VCaP (cell line): ENCODE data around the gene PM20D1.
"Not testable (repeated sequence)": the region's sequence is repeated elsewhere in the genome, so short reads cannot be mapped to it uniquely, and the experiment has no call there.

ENCODE experiments used
- H3K27ac ChIP-seq: fragments of 450-650 bp; 2 replicates; pipeline ENCODE4 v1.5.1; 2017
- CTCF ChIP-seq: fragments of 450-650 bp; conservative IDR thresholded peaks from 2 replicates; pipeline ENCODE4 v1.5.1; 2017; ENCODE audit warnings: mild to moderate bottlenecking, moderate library complexity

PM20D1 gene, protein sequence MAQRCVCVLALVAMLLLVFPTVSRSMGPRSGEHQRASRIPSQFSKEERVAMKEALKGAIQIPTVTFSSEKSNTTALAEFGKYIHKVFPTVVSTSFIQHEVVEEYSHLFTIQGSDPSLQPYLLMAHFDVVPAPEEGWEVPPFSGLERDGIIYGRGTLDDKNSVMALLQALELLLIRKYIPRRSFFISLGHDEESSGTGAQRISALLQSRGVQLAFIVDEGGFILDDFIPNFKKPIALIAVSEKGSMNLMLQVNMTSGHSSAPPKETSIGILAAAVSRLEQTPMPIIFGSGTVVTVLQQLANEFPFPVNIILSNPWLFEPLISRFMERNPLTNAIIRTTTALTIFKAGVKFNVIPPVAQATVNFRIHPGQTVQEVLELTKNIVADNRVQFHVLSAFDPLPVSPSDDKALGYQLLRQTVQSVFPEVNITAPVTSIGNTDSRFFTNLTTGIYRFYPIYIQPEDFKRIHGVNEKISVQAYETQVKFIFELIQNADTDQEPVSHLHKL

DNA sequence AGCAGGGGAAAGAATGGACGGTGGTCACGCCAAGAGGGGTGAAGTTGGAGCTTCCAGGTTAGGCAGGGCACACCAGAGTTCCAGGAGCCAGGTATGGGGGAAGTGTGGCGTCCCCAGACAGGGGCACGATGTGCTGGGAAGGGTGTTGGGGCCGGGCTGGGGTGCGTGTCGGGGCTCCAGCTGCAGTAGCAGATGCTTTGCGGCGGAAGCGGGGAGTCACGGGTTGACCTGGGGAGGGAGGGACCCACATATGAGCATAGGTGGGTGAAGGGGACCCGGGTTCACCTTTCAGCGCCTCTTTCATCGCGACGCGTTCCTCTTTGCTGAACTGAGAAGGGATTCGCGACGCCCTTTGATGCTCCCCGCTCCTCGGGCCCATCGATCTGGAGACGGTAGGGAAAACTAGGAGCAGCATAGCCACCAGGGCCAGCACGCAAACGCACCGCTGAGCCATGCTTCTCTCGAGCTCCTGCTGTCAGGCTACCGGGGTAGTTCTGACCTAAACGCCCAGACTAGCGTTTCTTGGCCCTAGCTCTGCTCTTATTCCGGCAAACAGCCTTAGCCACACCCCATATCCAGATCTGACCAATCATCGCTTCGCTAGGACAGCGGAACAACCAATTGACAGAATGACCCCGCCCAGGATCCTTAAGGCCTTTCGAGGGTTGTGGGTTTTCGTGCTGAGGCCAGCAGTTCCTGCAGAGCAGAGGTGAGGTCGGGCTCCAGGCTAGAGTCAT, at the start of gene PM20D1:
TSS of gene PM20D1 (minus strand) at position 514 of the 737 bp plus-strand sequence. CDS start at position 454, 60 bp downstream.
- TF ChIP-seq CTCF, result no peak
- H3K27ac ChIP-seq, result no peak within 1 kb of the TSS

GRCh38 chr1:205896351-205896750, 46.4 kb upstream of the PM20D1 start:
- TF ChIP-seq CTCF, result no peak
- no peak overlapping the region for H3K27ac ChIP-seq

DNA sequence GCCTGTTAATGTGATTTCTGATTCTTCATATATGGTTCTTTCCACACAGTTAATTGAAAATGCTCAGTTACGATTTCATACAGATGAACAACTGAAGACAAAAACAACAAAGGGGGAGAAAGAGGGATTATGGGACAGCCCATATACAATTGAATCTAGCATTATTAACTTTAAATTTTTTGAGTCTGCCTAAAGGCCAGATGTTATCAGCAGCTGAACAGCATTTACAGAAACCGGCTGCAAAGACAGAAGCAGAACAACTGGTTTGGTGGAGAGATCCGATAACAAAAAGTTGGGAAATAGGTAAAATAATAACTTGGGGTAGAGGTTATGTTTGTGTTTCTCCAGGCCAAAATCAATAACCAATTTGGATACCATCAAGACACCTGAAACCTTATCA, 44.2 kb upstream of the PM20D1 start:
- H3K27ac ChIP-seq, result not testable (repeated sequence)

GRCh38 chr1:205892175-205892574, 42.2 kb upstream of the PM20D1 start:
- not testable (repeated sequence) for H3K27ac ChIP-seq

DNA sequence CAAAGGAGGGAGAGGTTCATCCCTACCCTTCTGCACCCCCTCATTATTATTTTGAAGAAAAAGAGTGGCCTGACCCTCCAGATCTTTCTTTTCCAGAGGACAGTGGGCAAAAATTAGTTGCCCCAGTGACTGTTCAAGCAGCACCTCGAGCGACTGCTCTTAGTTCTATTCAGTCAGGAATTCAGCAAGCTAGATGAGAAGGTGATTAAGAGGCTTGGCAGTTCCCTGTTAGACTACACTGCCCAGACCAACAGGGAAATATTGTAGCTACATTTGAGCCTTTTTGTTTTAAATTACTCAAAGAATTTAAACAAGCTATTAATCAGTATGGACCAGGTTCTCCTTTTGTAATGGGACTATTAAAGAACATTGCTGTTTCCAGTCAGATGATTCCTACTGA, 41.5 kb upstream of the PM20D1 start:
- not testable (repeated sequence) for H3K27ac ChIP-seq

GRCh38 chr1:205890631-205891030, 40.7 kb upstream of the PM20D1 start:
- H3K27ac ChIP-seq, result not testable (repeated sequence)

GRCh38 chr1:205889706-205890105, 39.8 kb upstream of the PM20D1 start:
- not testable (repeated sequence) for H3K27ac ChIP-seq

GRCh38 chr1:205889006-205889405, 39.1 kb upstream of the PM20D1 start:
- H3K27ac ChIP-seq, result not testable (repeated sequence)

- no peak overlapping the region for H3K27ac ChIP-seq
- TF ChIP-seq CTCF, result no peak
These were observed 33.9 kb upstream of the PM20D1 start for GRCh38 chr1:205883792-205884191.

DNA sequence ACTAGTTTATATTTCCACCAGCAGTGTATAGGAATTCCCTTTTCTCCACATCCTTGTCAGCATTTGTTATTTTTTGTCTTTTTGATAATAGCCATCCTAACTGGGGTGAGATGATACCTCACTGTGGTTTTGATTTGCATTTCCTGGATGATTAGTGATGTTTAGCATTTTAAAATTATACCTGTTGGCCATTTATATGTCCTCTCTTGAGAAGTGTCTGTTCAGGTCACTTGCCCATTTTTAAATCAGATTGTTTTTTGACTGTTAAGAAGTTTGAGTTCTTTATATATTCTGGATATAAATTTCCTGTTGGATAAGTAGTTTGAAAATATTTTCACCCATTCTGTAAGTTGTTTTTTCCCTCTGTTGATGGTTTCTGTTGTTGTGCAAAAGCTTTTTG, 31.0 kb upstream of the PM20D1 start:
- no peak overlapping the region for H3K27ac ChIP-seq
- no peak for TF ChIP-seq CTCF

- no peak for TF ChIP-seq CTCF
- no peak overlapping the region for H3K27ac ChIP-seq
These were observed 30.0 kb upstream of the PM20D1 start for GRCh38 chr1:205879974-205880373.
